Heart right ventricle (tissue), 16 donors: ENCODE measurements around the gene PIPOX. TPM values are rescaled to one million over a fixed set of nuclear protein-coding genes. Genes with fewer than 3 reads are reported as not detected.

Source experiments
- ATAC-seq, 8 donors: fragments of 200-7000 bp; cut with Tn5 transposase; one replicate each; pipeline ENCODE4 v1.9.1; 2020; ENCODE audit warnings: mild to moderate bottlenecking in 8 of 8, moderate library complexity in 8 of 8, moderate number of reproducible peaks in 1 of 8
- DNase-seq, 2 donors: peaks; one replicate each; pipeline ENCODE4 v3.0.0-alpha.2; 2020
- H3K27ac ChIP-seq, 10 donors: fragments of 200-600 bp; sonication (generic) in 2 of 10; one replicate each; pipeline versions ENCODE4 v1.5.0 to v1.8.0; 2020 to 2022; ENCODE audit warnings: mild to moderate bottlenecking in 3 of 10
- H3K27me3 ChIP-seq, 7 donors: fragments of 200-600 bp; one replicate each; pipeline ENCODE4 v1.8.0; 2021 to 2022; ENCODE audit warnings: mild to moderate bottlenecking in 2 of 7
- H3K36me3 ChIP-seq, 9 donors: fragments of 200-600 bp; sonication (generic) in 1 of 9; one replicate each; pipeline versions ENCODE4 v1.5.0 to v1.8.0; 2020 to 2022; ENCODE audit warnings: mild to moderate bottlenecking in 2 of 9
- H3K4me1 ChIP-seq, 9 donors: fragments of 200-600 bp; sonication (generic) in 1 of 9; one replicate each; pipeline versions ENCODE4 v1.5.0 to v1.8.0; 2020 to 2022; ENCODE audit warnings: mild to moderate bottlenecking in 4 of 9
- H3K4me3 ChIP-seq, 10 donors: fragments of 200-600 bp; sonication (generic) in 2 of 10; one replicate each; pipeline versions ENCODE4 v1.5.0 to v1.8.0; 2020 to 2022; ENCODE audit warnings: mild to moderate bottlenecking in 7 of 10, moderate library complexity in 2 of 10
- H3K9me3 ChIP-seq, 11 donors: fragments of 200-600 bp in 10 of 11; sonication (generic) in 2 of 11; one replicate each; pipeline versions ENCODE4 v1.5.0 to v1.8.0; 2013 to 2022; ENCODE audit warnings: mild to moderate bottlenecking in 2 of 11, control low read depth in 1 of 11, moderate library complexity in 1 of 11
- CTCF ChIP-seq, 9 donors: fragments of 200-600 bp; sonication (generic) in 2 of 9; IDR thresholded peaks; one replicate each; pipeline versions ENCODE4 v1.5.0 to v1.8.0; 2021 to 2022; ENCODE audit warnings: antibody characterized with exemption in 9 of 9, mild to moderate bottlenecking in 5 of 9, moderate library complexity in 1 of 9
- WGBS, 2 donors: extraction: QIAGEN DNeasy Blood & Tissue Kit; methylation state at CpG; one replicate each; pipeline ENCODE4 v1.1.7; 2013; ENCODE audit warnings: inconsistent platforms in 1 of 2; 5-methylcytosine and 5-hydroxymethylcytosine counted together
- intact Hi-C, 10 donors: fragments of 100-400 bp; cut with DNase I; formaldehyde crosslinking; loops; one replicate each; pipeline versions ENCODE4 v1.11.1 to v1.14.2; 2022
- polyA plus RNA-seq, 2 donors: library from polyadenylated mRNA; stranded (reverse); fragments of 200-250 nt; gene quantifications; one replicate each; pipeline ENCODE4 v1.2.3, GENCODE V29; 2013
- total RNA-seq, 10 donors: library from RNA; stranded (reverse); fragmentation: NEBNext Ultra II Directional in 3 of 10; extraction: Animal tissue kit (Norgen Biotek cat#: 25700) in 3 of 10; gene quantifications; one replicate each; pipeline versions ENCODE4 v1.2.1 to v1.2.4, GENCODE V29; 2021 to 2023
- donor health status: Arrhythmogenic right ventricular cardiomyopathy.
- donor health status: ischemic (EF 13 %, LVEDD 7.1; RV severe dilation, severe dysfunction).
- donor health status: healthy with polysubstance abuse.
- donor health status: DM: no; HTN: yes; CAD: no.
- donor health status: DM: no; HTN: no; CAD: no.
- donor health status: ischemic (EF 25% LVEDD 6.9; RV normal size, moderate dysfunction).
- donor health status: ischemic (EF 25% LVEDD 5.7; RV mildly dilated, moderate dysfunction).
- donor health status: healthy.
- donor health status: DM: yes; HTN: yes; CAD: no.
- donor health status: Ischemic cardiomyopathy.
- donor health status: ischemic (EF 35%, LVEDD 5.7; RV mildly dilated, moderate dysfunction).
- donor health status: nonischemic (EF 11% LVEDD 7.7; RV severe dilation, severe dysfunction).
- donor health status: DM: yes; HTN: yes; CAD: no.
- donor health status: PGD.
- donor health status: ischemic (EF 29% LVEDD 5.4; RV normal size, mild dysfunction).
- donor health status: nonischemic (EF 23%, LVEDD 6.1; RV moderate dilation, normal function).

The PIPOX gene
- total and polyA plus RNA-seq, 12 donors = 0.12 to 4.1 (median 0.76) TPM; not detected in 2

DNA sequence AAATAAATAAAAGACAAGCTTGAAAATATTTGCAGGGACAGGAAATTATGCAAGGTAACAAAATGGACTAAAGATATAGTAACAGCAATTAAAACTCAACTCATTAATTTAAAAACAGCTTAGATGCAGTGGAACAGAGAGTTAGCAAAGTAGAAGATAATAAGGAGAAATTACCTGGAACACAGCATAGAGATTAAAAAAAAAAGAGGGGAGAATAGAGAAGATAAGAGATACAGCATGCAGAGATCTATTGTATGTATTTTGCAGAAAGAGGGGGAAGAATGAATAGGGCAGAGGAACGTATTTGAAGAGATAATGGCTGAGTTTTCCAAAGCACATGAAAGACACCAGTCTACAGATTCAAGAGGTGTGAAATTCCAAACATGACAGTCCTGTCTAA, 8.4 kb upstream of the PIPOX start:
- 29 to 35% methylated on average over 1 of the region's 1 CpG for WGBS, 2 donors
- no peak overlapping the region for H3K27ac ChIP-seq
- intact Hi-C loops = no loop called here
- H3K4me3 ChIP-seq = no peak overlapping the region
- peaks cover 0 to 65% (median 41%) of the 10 kb centered on the region in 7 donors for H3K27me3 ChIP-seq
- TF ChIP-seq CTCF (IDR thresholded peaks at IDR 0.05) = no peak
- no peaks in the 10 kb centered on the region for H3K4me1 ChIP-seq
- ATAC-seq (no peak), DNase-seq (no peak)
- peaks cover 0 to 20% (median 4%) of the 10 kb centered on the region in 11 donors for H3K9me3 ChIP-seq
- H3K36me3 ChIP-seq = no peaks in the 10 kb centered on the region

DNA sequence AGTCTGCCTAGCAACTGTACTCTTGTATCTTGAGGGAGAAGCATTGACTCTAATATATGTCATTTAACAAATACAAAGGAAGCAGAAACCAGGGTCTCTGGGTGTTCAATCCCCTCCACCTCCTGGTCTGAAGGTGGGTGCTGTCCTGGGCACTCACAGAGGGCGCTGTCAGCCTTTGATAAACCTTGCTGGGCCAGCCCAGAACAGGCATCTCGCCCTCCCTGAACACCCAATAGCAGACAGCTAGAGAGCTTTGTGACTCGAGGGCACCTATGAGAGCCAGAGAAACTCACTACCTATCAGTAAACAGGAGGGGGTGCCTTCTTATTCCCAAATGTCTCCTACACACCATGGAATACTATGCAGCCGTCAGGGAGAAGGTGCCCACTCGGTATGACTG, 6.4 kb upstream of the PIPOX start:
- Histone ChIP-seq H3K9me3 (peaks cover 0 to 20% (median 4%) of the 10 kb centered on the region in 11 donors), H3K27me3 (peaks cover 0 to 45% (median 35%) of the 10 kb centered on the region in 7 donors), H3K4me1 (peaks cover 0 to 4% (median 0%) of the 10 kb centered on the region in 9 donors), H3K36me3 (no peaks in the 10 kb centered on the region), H3K27ac (no peak overlapping the region), H3K4me3 (no peak overlapping the region)
- intact Hi-C loops = no loop called here
- DNase-seq (no peak), ATAC-seq (no peak)
- no peak for TF ChIP-seq CTCF (IDR thresholded peaks at IDR 0.05)
- 75 to 79% methylated on average over 5 of the region's 5 CpGs for whole genome bisulfite sequencing, 2 donors

GRCh38 chr17:29037739-29038084, 5.2 kb upstream of the PIPOX start:
- Histone ChIP-seq H3K9me3 (peaks cover 0 to 20% (median 4%) of the 10 kb centered on the region in 11 donors), H3K4me3 (no peak overlapping the region), H3K4me1 (peaks cover 0 to 14% (median 4%) of the 10 kb centered on the region in 9 donors), H3K27ac (no peak overlapping the region), H3K36me3 (no peaks in the 10 kb centered on the region), H3K27me3 (peaks cover 0 to 35% (median 26%) of the 10 kb centered on the region in 7 donors)
- DNase-seq (no peak), ATAC-seq (no peak)
- WGBS, 2 donors = 73 to 75% methylated on average over 10 of the region's 10 CpGs
- no peak for TF ChIP-seq CTCF (IDR thresholded peaks at IDR 0.05)
- intact Hi-C loops = no loop called here

GRCh38 chr17:29038085-29038795, 4.7 kb upstream of the PIPOX start:
- no peak overlapping the region for H3K27ac ChIP-seq
- intact Hi-C loops = no loop called here
- no peak for TF ChIP-seq CTCF (IDR thresholded peaks at IDR 0.05)
- 31% methylated on average over 15 of the region's 15 CpGs for WGBS, 2 donors
- no peak overlapping the region for H3K4me3 ChIP-seq
- peaks cover 0 to 36% (median 23%) of the 10 kb centered on the region in 7 donors for H3K27me3 ChIP-seq
- H3K36me3 ChIP-seq = no peaks in the 10 kb centered on the region
- peaks cover 0 to 20% (median 4%) of the 10 kb centered on the region in 11 donors for H3K9me3 ChIP-seq
- ATAC-seq (no peak), DNase-seq (no peak)
- peaks cover 0 to 20% (median 9%) of the 10 kb centered on the region in 9 donors for H3K4me1 ChIP-seq
